Measurements from ENCODE around the gene ULBP1.

ULBP1 gene

GRCh38 chr6:149977221-149977620, 13.5 kb downstream of the ULBP1 start:
- DNase-seq (ENCODE audit: low read depth): no peak
- in situ Hi-C loops (cut with HindIII; ENCODE audit: low sequenced_read_pairs): no loop called here
- TF ChIP-seq CTCF (IDR thresholded peaks at IDR 0.05; ENCODE audit: low read depth, low read length, missing control alignments): no peak
- no peak overlapping the region for H3K4me3 ChIP-seq (ENCODE audit: low read depth, low read length)

- no peak overlapping the region for H3K4me3 ChIP-seq (ENCODE audit: low read depth, low read length)
- no peak for TF ChIP-seq CTCF (IDR thresholded peaks at IDR 0.05; ENCODE audit: low read depth, low read length, missing control alignments)
- in situ Hi-C loops (cut with HindIII; ENCODE audit: low sequenced_read_pairs): no loop called here
- no peak for DNase-seq (ENCODE audit: low read depth)
These were observed 14.9 kb downstream of the ULBP1 start for GRCh38 chr6:149978610-149979009.

- TF ChIP-seq CTCF (IDR thresholded peaks at IDR 0.05; ENCODE audit: low read depth, low read length, missing control alignments): no peak
- in situ Hi-C loops (cut with HindIII; ENCODE audit: low sequenced_read_pairs): no loop called here
- H3K4me3 ChIP-seq (ENCODE audit: low read depth, low read length): no peak overlapping the region
- DNase-seq (ENCODE audit: low read depth): no peak
These were observed 15.6 kb downstream of the ULBP1 start for GRCh38 chr6:149979293-149979692.

GRCh38 chr6:149983145-149983544, 19.4 kb downstream of the ULBP1 start:
- no peak for DNase-seq (ENCODE audit: low read depth)
- TF ChIP-seq CTCF (IDR thresholded peaks at IDR 0.05; ENCODE audit: low read depth, low read length, missing control alignments): no peak
- in situ Hi-C loops (cut with HindIII; ENCODE audit: low sequenced_read_pairs): no loop called here
- no peak overlapping the region for H3K4me3 ChIP-seq (ENCODE audit: low read depth, low read length)

- no peak for DNase-seq (ENCODE audit: low read depth)
- TF ChIP-seq CTCF (IDR thresholded peaks at IDR 0.05; ENCODE audit: low read depth, low read length, missing control alignments): no peak
- in situ Hi-C loops (cut with HindIII; ENCODE audit: low sequenced_read_pairs): no loop called here
- no peak overlapping the region for H3K4me3 ChIP-seq (ENCODE audit: low read depth, low read length)
These were observed 21.0 kb downstream of the ULBP1 start for GRCh38 chr6:149984773-149985172.

- H3K4me3 ChIP-seq (ENCODE audit: low read depth, low read length): no peak overlapping the region
- no peak for DNase-seq (ENCODE audit: low read depth)
- TF ChIP-seq CTCF (IDR thresholded peaks at IDR 0.05; ENCODE audit: low read depth, low read length, missing control alignments): no peak
- in situ Hi-C loops (cut with HindIII; ENCODE audit: low sequenced_read_pairs): no loop called here
These were observed 21.8 kb downstream of the ULBP1 start for GRCh38 chr6:149985481-149985937.

GRCh38 chr6:149987602-149988107, 23.9 kb downstream of the ULBP1 start:
- no peak overlapping the region for H3K4me3 ChIP-seq (ENCODE audit: low read depth, low read length)
- no peak for TF ChIP-seq CTCF (IDR thresholded peaks at IDR 0.05; ENCODE audit: low read depth, low read length, missing control alignments)
- no peak for DNase-seq (ENCODE audit: low read depth)
- in situ Hi-C loops (cut with HindIII; ENCODE audit: low sequenced_read_pairs): no loop called here
